ENCODE results near the gene TMCC3.
"Not testable (repeated sequence)": the region's sequence is repeated elsewhere in the genome, so short reads cannot be mapped to it uniquely, and the experiment has no call there.

Gene TMCC3

DNA sequence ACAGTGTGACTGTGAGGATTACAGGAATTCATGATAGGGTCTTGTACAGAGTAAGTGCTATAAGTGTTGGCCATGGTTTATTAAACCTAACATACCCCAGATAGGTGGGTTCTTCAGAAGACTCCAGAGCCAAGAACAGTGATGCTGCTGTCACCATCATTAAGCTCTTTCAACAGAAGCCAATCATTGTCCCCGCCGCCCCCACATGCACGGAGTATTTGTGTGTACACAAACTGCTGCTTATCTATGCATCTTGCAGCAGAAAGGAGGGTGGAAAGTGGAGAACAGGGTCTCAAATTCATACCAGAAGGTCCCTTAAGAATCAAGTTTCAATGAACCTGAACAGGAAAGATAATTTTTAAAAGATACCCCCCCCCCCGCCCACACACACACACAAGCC is 51.2 kb downstream of the TMCC3 start:
- no peak for DNase-seq (ENCODE audit: low spot score)

DNA sequence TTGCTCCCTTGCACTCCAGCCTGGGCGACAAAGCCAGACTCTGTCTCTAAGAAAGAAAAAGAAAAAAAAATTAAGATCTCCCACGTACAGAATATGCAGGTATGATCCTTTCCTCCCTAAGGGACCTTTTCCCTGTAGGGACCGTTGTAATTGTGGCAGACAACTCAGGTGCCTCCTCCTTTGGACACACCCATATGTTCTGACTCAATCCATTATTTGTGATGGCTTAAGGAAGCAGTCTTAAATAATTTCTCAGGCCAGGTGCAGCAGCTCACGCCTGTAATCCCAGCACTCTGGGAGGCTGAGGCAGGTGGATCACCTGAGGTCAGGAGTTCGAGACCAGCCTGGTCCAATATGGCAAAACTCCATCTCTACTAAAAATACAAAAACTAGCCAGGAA is 53.1 kb downstream of the TMCC3 start:
- DNase-seq (ENCODE audit: low spot score): no peak

DNA sequence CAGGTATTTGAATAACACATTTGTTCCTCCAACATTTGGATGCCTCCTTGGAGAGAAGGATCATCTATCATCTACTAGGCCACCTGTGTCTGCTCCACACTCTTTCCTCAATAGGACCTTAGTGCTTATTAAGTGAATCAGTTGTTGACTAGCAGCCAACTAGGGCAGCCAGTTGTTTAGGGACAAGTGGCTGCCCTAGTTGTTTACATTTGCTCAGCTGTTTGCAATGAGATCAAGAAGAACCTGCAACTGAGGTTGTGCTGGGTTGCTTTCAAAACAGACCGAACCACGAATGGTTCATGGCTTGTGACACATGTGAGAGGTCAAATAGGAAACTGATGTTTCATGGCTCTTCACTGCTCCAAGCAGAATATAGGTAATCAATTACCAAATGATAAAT is 53.8 kb downstream of the TMCC3 start:
- no peak for DNase-seq (ENCODE audit: low spot score)

DNA sequence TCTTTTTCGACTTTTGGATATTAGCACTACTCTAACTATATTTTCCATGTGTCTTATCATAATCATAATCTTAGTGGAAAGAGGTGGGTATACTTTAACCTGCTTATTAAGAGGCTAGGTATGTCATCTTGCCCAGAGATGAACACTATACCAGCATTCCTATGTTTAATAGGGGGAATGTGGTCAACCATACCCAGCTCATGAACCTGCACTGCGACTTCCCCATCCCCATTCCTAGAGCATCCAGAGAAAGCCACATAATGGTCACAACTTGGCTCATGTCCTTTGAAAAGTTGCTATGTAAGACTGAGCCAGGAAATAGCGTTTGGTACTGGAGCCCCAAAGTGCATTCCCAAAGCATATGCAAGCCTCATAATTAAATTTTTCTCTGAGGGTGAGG is 55.2 kb downstream of the TMCC3 start:
- DNase-seq (ENCODE audit: low spot score): no peak

DNA sequence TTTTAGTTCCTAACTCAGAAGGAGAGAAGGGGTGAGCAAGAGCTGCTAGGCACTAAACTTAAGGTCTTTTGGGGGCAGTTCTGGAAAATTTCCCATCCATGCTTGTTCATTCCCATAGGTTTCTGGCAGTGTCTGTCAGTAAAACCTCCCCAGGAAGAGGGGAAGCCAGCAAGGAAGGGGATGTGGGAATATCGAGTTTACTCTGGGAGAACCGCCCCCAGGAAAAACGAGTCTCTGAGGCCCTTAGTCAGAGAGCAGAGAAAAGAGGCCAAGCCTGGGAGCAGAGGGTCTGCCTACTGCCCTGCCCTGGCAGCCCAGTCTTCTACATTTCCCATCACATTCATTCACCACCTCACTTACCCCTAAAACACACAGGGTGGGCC is 55.9 kb downstream of the TMCC3 start:
- no peak for DNase-seq (ENCODE audit: low spot score)

DNA sequence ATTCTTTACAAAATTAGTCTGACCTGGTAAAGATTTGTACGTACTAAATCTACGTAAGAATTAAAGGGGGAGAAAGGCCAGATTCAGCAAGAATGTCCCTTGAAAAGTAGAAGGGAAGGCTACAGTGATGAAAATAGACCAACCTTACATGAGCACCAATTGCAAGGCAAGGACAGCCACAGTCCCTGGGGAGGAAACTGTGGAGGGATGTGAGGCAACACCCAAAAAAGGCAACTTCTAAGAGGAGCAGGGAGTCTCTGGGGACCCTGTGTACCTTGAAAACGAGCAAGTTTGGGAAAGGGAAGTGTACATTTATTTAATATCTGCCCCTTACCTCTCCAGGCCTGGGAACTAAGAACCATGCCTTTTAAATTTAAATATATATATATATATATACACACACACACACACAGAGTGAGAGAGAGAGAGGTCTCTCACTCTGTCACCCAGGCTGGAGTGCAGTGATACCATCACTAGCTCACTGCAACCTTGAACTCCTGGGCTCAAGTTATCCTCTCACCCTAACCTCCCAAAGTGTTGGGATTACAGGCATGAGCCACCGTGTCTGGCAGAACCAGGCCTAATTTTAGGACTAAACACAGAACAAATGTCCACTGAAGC is 56.4 kb downstream of the TMCC3 start:
- DNase-seq (ENCODE audit: low spot score): no peak

DNA sequence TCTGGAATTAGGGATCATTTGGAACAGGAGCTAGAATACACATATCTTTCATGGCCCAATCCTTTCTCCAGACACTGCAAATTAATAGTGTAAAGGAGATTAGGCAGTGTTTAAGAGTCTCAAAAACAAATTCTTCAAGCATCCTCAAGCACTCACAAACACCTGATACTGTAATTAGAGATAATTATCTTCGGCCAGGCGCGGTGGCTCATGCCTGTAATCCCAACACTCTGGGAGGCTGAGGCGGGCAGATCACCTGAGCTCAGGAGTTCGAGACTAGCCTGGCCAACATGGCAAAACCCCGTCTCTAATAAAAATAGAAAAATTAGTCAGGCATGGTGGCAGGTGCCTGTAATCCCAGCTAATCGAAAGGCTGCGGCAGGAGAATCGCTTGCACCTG is 57.6 kb downstream of the TMCC3 start:
- not testable (repeated sequence) for DNase-seq (ENCODE audit: low spot score)

DNA sequence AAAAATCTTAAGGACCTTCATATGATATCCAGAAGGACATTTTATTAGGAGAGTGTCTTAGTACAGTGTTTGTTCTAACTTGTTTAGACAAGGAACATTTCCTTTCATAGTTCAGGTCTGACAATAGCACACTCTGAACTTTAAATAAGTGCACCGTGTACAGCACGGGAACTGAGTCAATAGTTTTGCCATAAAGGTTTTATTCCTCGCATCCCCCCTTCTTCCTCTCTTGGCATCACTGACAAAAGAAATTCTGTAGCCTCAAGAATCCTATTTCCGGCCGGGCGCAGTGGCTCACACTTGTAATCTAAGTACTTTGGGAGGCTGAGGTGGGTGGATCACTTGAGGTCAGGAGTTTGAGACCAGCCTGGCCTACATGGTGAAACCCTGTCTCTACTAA is 58.3 kb downstream of the TMCC3 start:
- DNase-seq (ENCODE audit: low spot score): no peak

DNA sequence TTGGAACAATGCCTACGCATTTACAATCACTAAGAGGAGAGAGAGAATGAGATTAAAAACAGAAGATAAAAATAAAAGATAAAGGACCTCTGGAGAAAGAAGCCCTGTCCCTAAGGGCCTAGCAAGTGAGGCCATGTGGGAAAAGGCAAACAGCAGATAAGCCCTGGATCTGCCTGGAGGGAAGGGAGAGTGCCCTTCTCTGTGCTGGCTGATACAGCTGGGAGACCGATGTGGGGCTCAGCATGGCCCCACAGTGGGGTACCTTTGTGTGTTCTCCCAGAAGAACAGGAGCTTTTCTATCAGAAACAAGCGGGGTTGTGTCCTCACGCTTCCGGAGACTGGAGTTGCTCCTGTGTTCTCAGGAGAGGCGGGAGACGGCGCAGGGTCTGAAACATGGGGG is 59.9 kb downstream of the TMCC3 start:
- no peak for DNase-seq (ENCODE audit: low spot score)

DNA sequence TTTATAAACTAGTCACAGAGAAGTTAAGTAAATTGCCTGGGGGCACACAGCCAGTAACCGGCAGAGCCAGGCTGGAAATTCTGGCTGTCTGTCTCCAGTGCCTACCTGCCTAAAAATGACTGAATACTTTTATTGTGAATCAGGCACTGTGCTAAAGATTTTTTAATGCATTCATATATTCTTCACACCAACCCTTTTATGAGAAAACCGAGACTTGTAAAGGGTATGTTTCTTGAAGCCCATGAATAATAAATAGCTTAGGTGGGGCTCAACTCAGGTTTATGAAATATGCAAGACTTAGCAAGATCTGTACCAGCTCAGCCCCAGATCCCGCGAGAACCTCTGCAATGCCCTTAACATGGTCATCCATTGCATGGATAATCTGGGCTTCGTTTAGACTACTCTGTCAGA is 60.8 kb downstream of the TMCC3 start:
- DNase-seq (ENCODE audit: low spot score): no peak

DNA sequence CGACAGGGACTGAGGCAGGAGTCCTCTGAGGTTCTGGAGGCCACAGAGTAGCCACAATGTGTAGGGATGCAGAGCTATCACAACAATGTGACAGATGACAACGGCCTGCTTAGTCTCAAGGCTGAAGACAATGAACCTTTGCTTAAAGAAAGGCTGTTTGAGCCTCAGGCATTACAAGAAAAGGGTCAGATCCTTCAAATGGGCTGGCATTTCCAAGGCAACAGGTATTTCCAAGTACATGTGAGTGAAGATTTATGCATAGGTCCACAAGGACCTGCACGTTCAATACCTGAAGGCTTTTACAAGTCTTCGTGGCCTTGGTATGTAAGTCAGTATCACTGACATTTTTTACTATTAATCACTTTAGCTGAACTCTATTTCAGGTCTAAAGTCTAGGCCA is 62.0 kb downstream of the TMCC3 start:
- no peak for DNase-seq (ENCODE audit: low spot score)

DNA sequence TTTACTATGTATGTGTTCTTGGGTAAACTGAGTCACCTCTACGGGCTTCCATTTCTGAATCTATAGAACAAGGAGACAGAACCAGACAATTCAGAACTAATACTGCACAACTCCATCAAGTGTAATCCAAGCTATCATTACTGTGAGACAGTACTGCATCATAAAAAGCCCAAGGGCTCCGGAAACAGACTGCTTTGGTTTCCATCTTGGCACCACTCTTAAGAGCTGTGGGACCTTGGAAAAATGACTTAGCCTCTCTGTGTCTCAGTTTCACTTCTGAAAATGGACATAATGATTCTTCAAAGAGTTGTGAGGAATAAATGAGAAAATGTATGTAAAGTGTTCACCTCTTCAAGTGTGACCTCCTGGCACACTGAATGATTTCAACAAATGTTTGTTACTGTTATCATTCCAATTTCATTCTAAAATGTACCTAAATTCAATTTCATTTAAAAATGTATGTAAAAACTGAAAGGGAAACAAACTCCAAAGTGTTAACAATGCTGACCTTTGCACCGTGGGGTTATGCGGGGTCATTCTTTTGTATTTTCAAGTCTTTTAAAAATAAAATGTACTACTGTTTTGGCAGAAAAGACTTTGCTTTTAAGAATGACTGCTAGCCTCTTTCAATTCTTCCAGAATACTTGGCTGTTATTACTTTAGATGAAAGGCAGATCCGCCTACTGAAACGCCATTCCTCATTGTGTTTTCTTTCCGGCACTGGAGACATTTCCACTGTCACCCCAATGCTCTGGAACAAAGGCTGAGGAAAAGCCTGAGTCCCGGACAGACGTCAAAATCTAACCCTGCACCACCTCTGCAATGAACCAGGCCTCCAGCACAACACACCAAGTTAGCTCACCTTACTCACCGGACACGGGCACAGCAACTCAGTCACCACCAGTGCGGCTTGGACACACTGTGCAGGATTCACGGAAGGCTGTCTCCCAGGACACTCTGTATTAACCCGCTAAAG is 62.8 kb downstream of the TMCC3 start:
- DNase-seq (ENCODE audit: low spot score): no peak

DNA sequence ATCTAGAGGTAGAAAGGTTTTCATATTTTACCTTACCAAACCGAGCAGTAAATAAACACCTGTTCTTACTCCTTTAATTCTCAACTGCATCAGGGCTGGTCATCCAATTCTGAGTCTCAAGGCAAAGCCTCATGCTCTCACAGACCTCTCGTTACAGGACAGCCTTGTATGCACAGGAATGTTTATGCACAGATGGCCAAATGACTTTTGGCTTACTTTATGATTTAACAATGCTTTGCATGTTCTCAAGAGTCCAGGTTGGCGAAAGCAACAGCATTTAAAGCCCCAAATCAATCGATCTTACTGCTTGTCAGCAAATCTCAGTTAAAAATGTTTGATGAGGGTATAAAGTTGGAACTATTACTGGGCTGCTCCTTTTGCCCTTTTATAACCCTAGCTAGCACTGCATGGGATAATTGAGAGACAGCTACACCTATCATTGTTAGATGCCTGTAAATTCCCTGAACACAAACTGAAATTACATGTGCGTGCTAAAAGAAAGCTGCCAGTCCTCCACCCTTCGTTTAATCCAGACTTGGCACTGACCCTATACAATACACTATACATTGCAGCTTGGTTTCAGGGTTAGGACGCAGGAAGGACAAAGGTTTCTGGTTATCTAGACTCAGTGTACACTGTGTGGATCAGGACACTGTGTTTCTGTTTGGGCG is 63.6 kb downstream of the TMCC3 start:
- DNase-seq (ENCODE audit: low spot score): no peak

DNA sequence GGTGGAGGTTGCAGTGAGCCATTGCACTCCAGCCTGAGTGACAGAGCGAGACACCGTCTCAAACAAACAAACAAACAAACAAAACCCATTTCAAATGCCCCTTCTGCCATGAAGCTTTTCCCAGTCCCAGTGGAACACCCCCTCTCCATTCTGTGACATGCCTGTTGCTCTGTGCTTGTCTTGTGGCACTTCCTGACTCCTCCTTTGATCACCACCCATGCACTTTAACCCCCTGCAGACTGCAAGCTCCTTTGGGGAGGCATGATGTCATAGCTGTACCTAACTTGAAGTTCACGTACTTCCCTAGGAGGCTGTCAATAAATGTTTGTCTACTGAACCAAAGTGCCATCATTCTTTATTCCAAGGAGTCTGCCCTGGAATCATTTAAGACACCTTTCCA is 64.7 kb downstream of the TMCC3 start:
- DNase-seq (ENCODE audit: low spot score): no peak

DNA sequence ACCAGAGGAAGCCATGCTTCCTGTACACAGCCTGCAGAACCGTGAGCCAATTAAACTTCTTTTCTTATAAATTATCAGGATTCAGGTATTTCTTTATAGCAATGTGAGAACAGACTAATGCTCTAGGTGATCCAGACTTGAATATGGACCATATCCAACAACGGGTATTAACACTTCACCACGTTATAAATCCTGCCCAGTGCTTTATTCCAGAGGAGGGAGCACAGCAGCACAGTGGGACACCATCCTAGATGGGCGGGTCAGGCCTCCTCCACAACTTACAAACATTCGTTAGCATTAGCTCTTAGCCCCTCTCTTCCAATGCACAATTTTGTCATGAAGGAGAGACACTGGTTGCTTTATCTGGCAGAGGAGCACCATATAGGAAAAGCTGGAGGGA is 66.0 kb downstream of the TMCC3 start:
- no peak for DNase-seq (ENCODE audit: low spot score)

DNA sequence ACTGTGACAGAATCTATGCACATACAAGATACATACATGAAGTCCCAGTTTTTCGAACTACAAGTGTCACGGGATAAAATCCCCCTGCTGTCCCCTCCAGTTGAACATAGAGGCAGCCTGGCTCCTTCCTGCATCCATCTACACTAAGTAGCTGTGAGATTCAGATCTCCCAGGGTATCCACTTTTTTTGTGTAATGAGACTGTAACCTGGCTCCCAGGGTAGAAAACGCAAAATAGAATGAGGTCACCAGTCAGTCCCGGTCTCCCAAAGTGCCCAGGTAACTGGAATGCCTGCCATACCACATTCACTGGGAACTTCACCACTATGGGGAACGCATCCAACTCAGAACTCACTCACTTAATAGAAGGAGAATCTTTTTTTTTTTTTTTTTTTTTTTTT is 67.8 kb downstream of the TMCC3 start:
- DNase-seq (ENCODE audit: low spot score): no peak

DNA sequence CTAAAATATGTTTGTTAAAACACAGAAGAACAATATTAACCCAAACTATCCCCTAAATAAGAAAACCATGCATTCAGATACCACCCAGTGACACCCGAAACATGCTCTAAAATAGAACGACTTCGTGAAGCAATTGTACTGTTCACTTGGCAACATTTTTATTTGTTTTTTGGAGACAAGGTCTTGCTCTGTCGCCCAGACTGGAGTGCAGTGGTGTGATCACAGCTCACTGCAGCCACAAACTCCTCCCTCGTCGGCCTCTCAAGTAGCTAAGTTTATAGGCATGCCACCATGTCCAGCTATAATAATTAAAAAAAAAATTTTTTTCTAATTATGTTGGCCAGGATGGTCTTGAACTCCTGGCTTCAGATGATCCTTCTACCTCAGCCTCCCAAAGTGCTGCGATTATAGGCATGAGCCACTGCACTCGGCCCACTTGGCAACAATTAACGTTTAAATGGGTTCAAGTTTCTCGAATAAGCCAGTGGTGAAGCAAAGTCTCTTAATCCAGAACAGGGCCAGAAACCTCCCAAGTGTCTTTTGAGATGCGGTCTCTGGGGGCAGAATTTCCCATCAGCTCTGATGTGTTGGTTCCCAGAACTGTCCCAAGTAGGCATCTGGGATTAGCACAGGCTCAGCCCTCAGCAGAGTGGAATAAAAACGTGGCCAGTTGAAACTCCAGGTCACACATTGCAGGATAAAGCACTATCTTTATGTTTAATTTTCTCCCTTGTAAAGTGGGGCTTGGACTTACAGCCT is 74.5 kb downstream of the TMCC3 start:
- no peak for DNase-seq (ENCODE audit: low spot score)

DNA sequence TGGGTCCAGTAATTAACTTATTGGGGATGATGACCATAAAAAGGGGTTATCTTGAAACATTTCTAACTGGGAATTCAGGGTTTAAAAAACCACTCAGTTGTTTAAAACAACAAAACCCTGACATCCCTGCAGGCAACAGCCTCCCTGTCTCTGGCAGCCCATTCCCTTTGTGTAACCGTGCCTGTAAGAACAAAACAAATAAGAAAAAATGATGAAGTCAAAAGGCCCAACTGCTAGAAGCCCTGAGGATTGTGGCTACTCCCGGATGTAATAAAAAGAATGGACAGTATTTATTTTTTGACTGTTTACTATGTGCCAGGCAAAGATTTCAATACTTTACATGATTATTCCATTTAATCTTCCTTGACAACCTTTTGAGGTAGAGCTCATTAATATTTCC is 75.3 kb downstream of the TMCC3 start:
- no peak for DNase-seq (ENCODE audit: low spot score)

DNA sequence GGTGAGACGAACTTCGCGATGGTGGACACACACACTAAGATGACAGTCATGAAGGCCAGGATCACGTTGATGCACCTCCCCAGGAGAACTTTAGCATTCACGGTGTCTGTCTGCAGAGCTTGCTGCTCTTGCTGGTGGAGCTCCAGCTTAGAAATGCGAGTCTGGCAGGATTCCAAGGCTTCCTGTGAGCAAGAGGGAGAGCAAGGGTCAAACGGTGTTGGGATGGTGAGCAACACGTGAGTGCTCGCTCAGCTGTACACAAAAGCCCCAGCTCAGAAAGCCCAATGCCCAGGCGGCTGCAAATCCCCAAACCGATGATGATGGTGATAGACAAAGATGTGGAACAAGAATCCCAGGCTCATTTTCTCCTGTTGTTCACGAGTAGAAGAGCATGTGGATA is 78.8 kb downstream of the TMCC3 start:
- DNase-seq (ENCODE audit: low spot score): no peak

DNA sequence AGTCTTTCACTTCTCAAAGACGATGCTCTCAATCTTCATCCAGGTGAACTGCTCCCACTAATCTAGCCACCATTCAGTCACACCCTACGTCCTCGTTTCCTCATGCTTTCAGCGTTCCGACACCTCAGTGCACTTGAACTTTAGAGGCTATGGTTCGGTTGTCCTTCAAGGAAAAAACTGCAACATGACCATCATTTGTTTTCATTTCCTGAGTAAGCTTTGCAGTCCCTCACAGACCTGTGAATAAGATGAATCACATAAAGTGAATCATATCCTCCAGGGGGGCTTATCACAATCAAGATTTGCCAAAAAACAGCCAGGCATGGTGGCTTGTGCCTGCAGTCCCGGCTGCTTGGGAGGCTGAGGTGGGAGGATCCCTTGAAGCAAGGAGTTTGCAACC is 80.2 kb downstream of the TMCC3 start:
- DNase-seq (ENCODE audit: low spot score): no peak

DNA sequence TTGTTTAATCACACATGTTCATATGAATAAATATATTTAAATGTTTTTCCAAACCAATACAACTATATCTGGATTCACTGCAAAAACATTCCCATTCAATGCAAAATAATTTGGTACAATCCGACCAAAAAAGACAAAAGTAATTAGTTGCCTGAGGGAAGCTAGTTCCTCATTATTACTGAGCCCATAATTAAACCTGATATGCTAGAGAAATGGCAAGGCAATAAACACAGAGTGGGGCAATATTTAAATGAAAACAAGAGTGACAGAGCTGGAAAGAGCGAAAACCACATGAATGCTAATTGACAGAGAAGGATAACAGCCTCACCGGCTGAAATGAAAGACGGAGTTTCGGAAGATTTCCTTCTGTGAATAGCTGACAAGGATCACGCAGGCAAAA is 82.6 kb downstream of the TMCC3 start:
- no peak for DNase-seq (ENCODE audit: low spot score)

DNA sequence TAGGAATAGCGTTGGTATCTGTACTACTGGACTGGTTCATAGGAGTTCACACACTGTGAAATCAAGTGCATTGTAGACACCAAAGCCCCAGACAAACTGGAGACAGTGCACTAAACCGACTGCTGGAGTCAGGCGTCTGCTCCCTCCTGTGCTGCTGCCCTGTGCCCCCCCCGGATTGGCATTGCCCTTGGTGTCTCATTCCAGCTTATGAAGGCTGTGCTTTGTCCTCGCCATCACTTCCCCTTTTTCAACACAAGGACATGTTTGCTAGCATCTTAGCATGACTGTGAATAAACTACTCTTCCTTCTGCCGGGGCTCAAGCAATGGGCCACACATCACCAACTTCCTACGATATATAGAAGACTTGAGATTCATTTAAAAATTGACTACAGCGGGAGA is 84.0 kb downstream of the TMCC3 start:
- DNase-seq (ENCODE audit: low spot score): no peak
